Fibroblast of lung (primary cell): ENCODE data around the gene SPTBN5.

Source experiments
- CTCF ChIP-seq, 2 donors: IDR thresholded peaks in 1 of 2; conservative IDR thresholded peaks in 1 of 2; 1 replicate in 1 of 2; 2 replicates in 1 of 2; pipeline ENCODE4 v1.5.1; 2011 to 2012; ENCODE audit warnings: low read length in 2 of 2, control low read depth in 1 of 2, inconsistent platforms in 1 of 2, low read depth in 1 of 2, mild to moderate bottlenecking in 1 of 2
- EZH2 ChIP-seq: IDR thresholded peaks from 2 replicates; pipeline ENCODE4 v1.5.1; 2012; ENCODE audit warnings: low read length, control low read depth, mild to moderate bottlenecking; ENCODE audit errors: missing control alignments

GRCh38 chr15:41834096-41834495 lies 59.8 kb downstream of the SPTBN5 start:
- no peak for TF ChIP-seq CTCF (conservative IDR thresholded peaks at IDR 0.05 in 1 of 2, IDR thresholded peaks at IDR 0.05 in 1 of 2; ENCODE audit: low read depth in 1 of 2, low read length in 2 of 2)
- no peak for TF ChIP-seq EZH2
